AG09309 (cell line): ENCODE measurements around the gene MAP3K7CL.

Source experiments
- DNase-seq: peaks from one replicate; pipeline ENCODE4 v3.0.0-alpha.2; 2010; ENCODE audit warnings: low read depth
- H3K4me3 ChIP-seq: 2 replicates; pipeline ENCODE4 v1.5.1; 2011; ENCODE audit warnings: mild to moderate bottlenecking, low read depth, low read length, moderate library complexity; ENCODE audit not compliant: control insufficient read depth
- TF ChIP-seq, protein P1 (sequence below): IDR thresholded peaks from 2 replicates; pipeline ENCODE4 v1.5.1; 2011; ENCODE audit warnings: mild to moderate bottlenecking, low read depth, low read length, inconsistent platforms; ENCODE audit not compliant: insufficient read depth, control insufficient read depth; ENCODE audit errors: missing control alignments

The MAP3K7CL gene

GRCh38 chr21:29114765-29115500 is 15.5 kb upstream of the MAP3K7CL start:
- TF ChIP-seq, protein P1, sequence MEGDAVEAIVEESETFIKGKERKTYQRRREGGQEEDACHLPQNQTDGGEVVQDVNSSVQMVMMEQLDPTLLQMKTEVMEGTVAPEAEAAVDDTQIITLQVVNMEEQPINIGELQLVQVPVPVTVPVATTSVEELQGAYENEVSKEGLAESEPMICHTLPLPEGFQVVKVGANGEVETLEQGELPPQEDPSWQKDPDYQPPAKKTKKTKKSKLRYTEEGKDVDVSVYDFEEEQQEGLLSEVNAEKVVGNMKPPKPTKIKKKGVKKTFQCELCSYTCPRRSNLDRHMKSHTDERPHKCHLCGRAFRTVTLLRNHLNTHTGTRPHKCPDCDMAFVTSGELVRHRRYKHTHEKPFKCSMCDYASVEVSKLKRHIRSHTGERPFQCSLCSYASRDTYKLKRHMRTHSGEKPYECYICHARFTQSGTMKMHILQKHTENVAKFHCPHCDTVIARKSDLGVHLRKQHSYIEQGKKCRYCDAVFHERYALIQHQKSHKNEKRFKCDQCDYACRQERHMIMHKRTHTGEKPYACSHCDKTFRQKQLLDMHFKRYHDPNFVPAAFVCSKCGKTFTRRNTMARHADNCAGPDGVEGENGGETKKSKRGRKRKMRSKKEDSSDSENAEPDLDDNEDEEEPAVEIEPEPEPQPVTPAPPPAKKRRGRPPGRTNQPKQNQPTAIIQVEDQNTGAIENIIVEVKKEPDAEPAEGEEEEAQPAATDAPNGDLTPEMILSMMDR = no peak
- no peak overlapping the region for H3K4me3 ChIP-seq
- DNase-seq = no peak

DNA sequence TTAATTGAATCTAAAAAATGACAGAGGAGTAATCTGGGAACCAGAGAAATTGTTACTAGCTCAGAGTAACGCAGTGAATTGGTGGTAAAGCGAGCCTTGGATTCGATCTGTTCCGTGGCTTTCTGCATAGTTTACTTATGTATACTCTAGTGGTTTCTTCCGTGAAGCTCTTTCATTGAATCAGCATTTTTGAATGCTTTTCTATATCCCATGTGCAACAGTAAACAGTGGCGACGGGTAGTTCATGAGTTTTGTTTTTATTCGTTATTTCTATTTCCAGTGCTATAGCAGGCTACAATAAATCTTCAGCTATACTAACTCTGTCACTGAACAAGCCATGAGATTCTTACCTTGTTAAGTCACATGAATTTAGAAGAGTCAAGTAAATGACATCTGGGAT is 14.5 kb upstream of the MAP3K7CL start:
- DNase-seq = no peak
- no peak overlapping the region for H3K4me3 ChIP-seq
- TF ChIP-seq, protein P1 = no peak

GRCh38 chr21:29117372-29117955 is 13.0 kb upstream of the MAP3K7CL start:
- TF ChIP-seq, protein P1 = no peak
- H3K4me3 ChIP-seq = no peak overlapping the region
- DNase-seq = no peak

- H3K4me3 ChIP-seq = no peak overlapping the region
- DNase-seq = no peak
- TF ChIP-seq, protein P1 = no peak
Measured at GRCh38 chr21:29121759-29122158, 8.7 kb upstream of the MAP3K7CL start.

DNA sequence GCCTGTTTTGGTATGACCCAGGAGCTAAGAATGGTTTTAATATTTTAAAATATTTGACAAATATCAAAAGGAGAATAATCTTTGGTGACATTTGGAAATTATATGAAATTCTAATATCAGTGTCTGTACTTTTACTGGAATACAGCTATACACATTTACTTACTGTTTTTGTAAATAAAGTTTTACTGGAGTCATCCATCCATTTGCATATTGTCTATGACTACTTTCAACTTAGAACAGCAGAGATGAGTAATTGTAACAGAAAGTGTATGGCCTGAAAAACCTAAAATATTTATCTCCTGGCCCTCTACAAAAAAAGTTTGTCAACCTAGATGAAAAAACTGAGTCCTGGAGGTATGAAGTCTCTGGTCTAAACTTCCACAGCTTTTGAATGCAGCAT is 5.8 kb upstream of the MAP3K7CL start:
- TF ChIP-seq, protein P1 = no peak
- no peak overlapping the region for H3K4me3 ChIP-seq
- DNase-seq = no peak

- no peak for DNase-seq
- H3K4me3 ChIP-seq = no peak overlapping the region
- TF ChIP-seq, protein P1 = no peak
Measured at GRCh38 chr21:29125191-29125590, 5.3 kb upstream of the MAP3K7CL start.
